Suppressor macrophage treated with lipopolysaccharide for 1 hour (primary cell): Measurements from ENCODE around the gene PRR13.
"Not testable (repeated sequence)": the region's sequence is repeated elsewhere in the genome, so short reads cannot be mapped to it uniquely, and the experiment has no call there.

Experiments
- DNase-seq, 3 donors: peaks; one replicate each; pipeline ENCODE4 v3.0.0-alpha.2; 2020 to 2022

The PRR13 gene

GRCh38 chr12:53439582-53439981 is 2.0 kb upstream of the PRR13 start:
- not testable (repeated sequence) for DNase-seq

- DNase-seq, result no peak
These were observed 2.4 kb downstream of the PRR13 start for GRCh38 chr12:53443955-53444354.

- DNase-seq, result not testable (repeated sequence)
These were observed 3.2 kb downstream of the PRR13 start for GRCh38 chr12:53444593-53445325.

- DNase-seq, result no peak
These were observed 9.4 kb downstream of the PRR13 start for GRCh38 chr12:53450936-53451335.

GRCh38 chr12:53451661-53452158 is 10.2 kb downstream of the PRR13 start, which contains the start of gene PCBP2:
Gene PCBP2 (plus strand): TSS chr12:53452102. CDS start chr12:53454801, 2,699 bp downstream.
- DNase-seq, result peak; percentile 99 to 100 (median 99)

- DNase-seq, result peak; percentile 79 to 92 (median 81)
These were observed 10.9 kb downstream of the PRR13 start for GRCh38 chr12:53452159-53453077.

- DNase-seq, result no peak
These were observed 12.6 kb downstream of the PRR13 start for GRCh38 chr12:53453953-53454640.

- no peak for DNase-seq
These were observed 13.2 kb downstream of the PRR13 start for GRCh38 chr12:53454707-53455106.

- DNase-seq, result no peak
These were observed 15.3 kb downstream of the PRR13 start for GRCh38 chr12:53456654-53457366.

- DNase-seq, result no peak
These were observed 17.6 kb downstream of the PRR13 start for GRCh38 chr12:53459097-53459496.

- no peak for DNase-seq
These were observed 19.5 kb downstream of the PRR13 start for GRCh38 chr12:53461059-53461458.

GRCh38 chr12:53461591-53461990 is 20.1 kb downstream of the PRR13 start:
- no peak for DNase-seq

GRCh38 chr12:53462935-53463334 is 21.4 kb downstream of the PRR13 start:
- no peak for DNase-seq

- DNase-seq, result no peak
These were observed 22.4 kb downstream of the PRR13 start for GRCh38 chr12:53463802-53464560.

- no peak for DNase-seq
These were observed 23.3 kb downstream of the PRR13 start for GRCh38 chr12:53464685-53465418.

GRCh38 chr12:53465679-53466078 is 24.1 kb downstream of the PRR13 start:
- no peak for DNase-seq

- no peak for DNase-seq
These were observed 25.1 kb downstream of the PRR13 start for GRCh38 chr12:53466640-53467039.

GRCh38 chr12:53467082-53467481 is 25.5 kb downstream of the PRR13 start:
- DNase-seq, result no peak

GRCh38 chr12:53467880-53468279 is 26.3 kb downstream of the PRR13 start:
- no peak for DNase-seq

- no peak for DNase-seq
These were observed 26.7 kb downstream of the PRR13 start for GRCh38 chr12:53468282-53468681.

- DNase-seq, result no peak
These were observed 30.6 kb downstream of the PRR13 start for GRCh38 chr12:53472056-53472582.
